Measurements from ENCODE around the gene FHIT. TPM values are rescaled to one million over a fixed set of nuclear protein-coding genes. Genes with fewer than 3 reads are reported as not detected.

The FHIT gene
- polyA plus RNA-seq, 1 donor: 35.8 TPM

GRCh38 chr3:59731943-59732342 lies 1519.3 kb downstream of the FHIT start:
- DNase-seq: no peak
- Histone ChIP-seq H3K27ac (ENCODE audit: low read length) (no peak overlapping the region), H3K27me3 (ENCODE audit: control insufficient read depth, insufficient read depth, low read length) (no peaks in the 10 kb centered on the region), H3K36me3 (ENCODE audit: control insufficient read depth, insufficient read depth, low read length) (no peaks in the 10 kb centered on the region), H3K9me3 (ENCODE audit: control insufficient read depth, low read depth, low read length) (no peaks in the 10 kb centered on the region), H3K4me1 (ENCODE audit: control insufficient read depth, insufficient read depth, low read length) (no peaks in the 10 kb centered on the region), H3K4me3 (ENCODE audit: low read length) (no peak overlapping the region)
- 100% methylated on average over 1 of the region's 5 CpGs for WGBS (ENCODE audit: insufficient coverage, low lambda C conversion rate)

- H3K27ac ChIP-seq (ENCODE audit: low read length): no peak overlapping the region
- no peak overlapping the region for H3K4me3 ChIP-seq (ENCODE audit: low read length)
- H3K27me3 ChIP-seq (ENCODE audit: control insufficient read depth, insufficient read depth, low read length): no peaks in the 10 kb centered on the region
- DNase-seq: no peak
- 89% methylated on average over 1 of the region's 4 CpGs for WGBS (ENCODE audit: insufficient coverage, low lambda C conversion rate)
- no peaks in the 10 kb centered on the region for H3K4me1 ChIP-seq (ENCODE audit: control insufficient read depth, insufficient read depth, low read length)
- H3K36me3 ChIP-seq (ENCODE audit: control insufficient read depth, insufficient read depth, low read length): no peaks in the 10 kb centered on the region
- H3K9me3 ChIP-seq (ENCODE audit: control insufficient read depth, low read depth, low read length): no peaks in the 10 kb centered on the region
Measured at GRCh38 chr3:59730591-59730990, 1520.7 kb downstream of the FHIT start.

DNA sequence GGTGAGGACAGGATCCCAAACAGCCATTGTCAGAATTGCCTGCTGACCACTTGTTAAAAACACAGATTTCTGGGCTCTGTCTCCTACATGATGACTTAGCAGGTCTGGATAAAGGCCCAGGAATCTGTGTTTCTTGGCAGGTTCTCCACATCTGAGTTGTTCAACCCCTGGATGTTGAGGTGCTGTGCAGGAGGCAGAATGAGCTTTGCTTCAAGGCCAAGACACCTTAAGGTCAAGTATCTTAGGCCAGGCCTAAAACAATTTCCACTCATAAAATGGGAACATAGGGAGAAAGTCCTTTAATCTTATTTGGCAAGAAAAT lies 1522.7 kb downstream of the FHIT start:
- no peaks in the 10 kb centered on the region for H3K36me3 ChIP-seq (ENCODE audit: control insufficient read depth, insufficient read depth, low read length)
- H3K4me1 ChIP-seq (ENCODE audit: control insufficient read depth, insufficient read depth, low read length): no peaks in the 10 kb centered on the region
- no peak overlapping the region for H3K4me3 ChIP-seq (ENCODE audit: low read length)
- no peak for DNase-seq
- H3K27ac ChIP-seq (ENCODE audit: low read length): no peak overlapping the region
- no peaks in the 10 kb centered on the region for H3K27me3 ChIP-seq (ENCODE audit: control insufficient read depth, insufficient read depth, low read length)
- H3K9me3 ChIP-seq (ENCODE audit: control insufficient read depth, low read depth, low read length): no peaks in the 10 kb centered on the region

DNA sequence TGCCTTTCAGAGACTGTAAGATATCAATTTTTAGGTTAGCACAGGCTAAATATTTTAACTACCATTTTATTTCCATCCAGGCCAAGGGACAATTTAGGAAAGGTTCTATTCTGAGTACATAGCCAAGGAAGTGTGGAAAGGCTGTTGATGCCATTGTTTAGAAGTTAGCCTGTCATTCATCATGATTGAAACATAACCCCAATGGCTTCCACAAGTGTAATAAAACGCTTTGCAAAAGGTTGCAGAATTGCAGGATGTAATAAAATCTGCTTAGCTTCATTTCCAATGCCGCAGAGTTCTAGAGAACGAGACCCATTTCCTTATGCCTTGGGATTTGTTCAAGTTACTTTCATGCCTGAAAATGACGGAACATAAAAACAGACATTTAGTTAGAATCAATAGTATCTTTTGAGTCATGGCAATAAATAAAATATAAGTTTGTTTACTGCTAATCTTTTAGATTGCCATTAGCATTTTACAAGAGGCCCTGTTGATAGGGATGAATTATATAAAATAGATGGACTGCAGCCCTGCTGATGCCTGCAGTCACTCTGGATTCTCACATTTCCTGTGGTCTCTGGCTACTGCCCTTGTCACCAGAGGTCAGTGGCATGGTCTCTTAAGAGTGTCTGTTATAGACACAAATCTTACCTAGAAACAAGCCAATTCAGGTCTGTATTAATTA lies 1523.2 kb downstream of the FHIT start:
- no peaks in the 10 kb centered on the region for H3K9me3 ChIP-seq (ENCODE audit: control insufficient read depth, low read depth, low read length)
- H3K27ac ChIP-seq (ENCODE audit: low read length): no peak overlapping the region
- DNase-seq: no peak
- no peaks in the 10 kb centered on the region for H3K36me3 ChIP-seq (ENCODE audit: control insufficient read depth, insufficient read depth, low read length)
- no peaks in the 10 kb centered on the region for H3K27me3 ChIP-seq (ENCODE audit: control insufficient read depth, insufficient read depth, low read length)
- 92% methylated on average over 3 of the region's 4 CpGs for WGBS (ENCODE audit: insufficient coverage, low lambda C conversion rate)
- H3K4me1 ChIP-seq (ENCODE audit: control insufficient read depth, insufficient read depth, low read length): no peaks in the 10 kb centered on the region
- H3K4me3 ChIP-seq (ENCODE audit: low read length): no peak overlapping the region

- Histone ChIP-seq H3K36me3 (ENCODE audit: control insufficient read depth, insufficient read depth, low read length) (no peaks in the 10 kb centered on the region), H3K27me3 (ENCODE audit: control insufficient read depth, insufficient read depth, low read length) (no peaks in the 10 kb centered on the region), H3K4me3 (ENCODE audit: low read length) (no peak overlapping the region), H3K27ac (ENCODE audit: low read length) (no peak overlapping the region), H3K4me1 (ENCODE audit: control insufficient read depth, insufficient read depth, low read length) (no peaks in the 10 kb centered on the region), H3K9me3 (ENCODE audit: control insufficient read depth, low read depth, low read length) (no peaks in the 10 kb centered on the region)
- no CpG with 5 or more reads among the region's 2 CpGs for WGBS (ENCODE audit: insufficient coverage, low lambda C conversion rate)
- DNase-seq: no peak
Measured at GRCh38 chr3:59726279-59726678, 1525.0 kb downstream of the FHIT start.

GRCh38 chr3:59717679-59718205 lies 1533.5 kb downstream of the FHIT start:
- no peak for DNase-seq
- Histone ChIP-seq H3K9me3 (ENCODE audit: control insufficient read depth, low read depth, low read length) (no peaks in the 10 kb centered on the region), H3K27me3 (ENCODE audit: control insufficient read depth, insufficient read depth, low read length) (no peaks in the 10 kb centered on the region), H3K4me1 (ENCODE audit: control insufficient read depth, insufficient read depth, low read length) (no peaks in the 10 kb centered on the region), H3K4me3 (ENCODE audit: low read length) (no peak overlapping the region), H3K36me3 (ENCODE audit: control insufficient read depth, insufficient read depth, low read length) (no peaks in the 10 kb centered on the region), H3K27ac (ENCODE audit: low read length) (no peak overlapping the region)
- 40% methylated on average over 1 of the region's 1 CpG for WGBS (ENCODE audit: insufficient coverage, low lambda C conversion rate)

GRCh38 chr3:59714066-59714465 lies 1537.2 kb downstream of the FHIT start:
- no peaks in the 10 kb centered on the region for H3K4me1 ChIP-seq (ENCODE audit: control insufficient read depth, insufficient read depth, low read length)
- no peak overlapping the region for H3K27ac ChIP-seq (ENCODE audit: low read length)
- no peaks in the 10 kb centered on the region for H3K9me3 ChIP-seq (ENCODE audit: control insufficient read depth, low read depth, low read length)
- WGBS (ENCODE audit: insufficient coverage, low lambda C conversion rate): no CpG with 5 or more reads among the region's 1 CpG
- no peak overlapping the region for H3K4me3 ChIP-seq (ENCODE audit: low read length)
- H3K27me3 ChIP-seq (ENCODE audit: control insufficient read depth, insufficient read depth, low read length): no peaks in the 10 kb centered on the region
- no peak for DNase-seq
- no peaks in the 10 kb centered on the region for H3K36me3 ChIP-seq (ENCODE audit: control insufficient read depth, insufficient read depth, low read length)

- H3K27ac ChIP-seq (ENCODE audit: low read length): no peak overlapping the region
- no peaks in the 10 kb centered on the region for H3K36me3 ChIP-seq (ENCODE audit: control insufficient read depth, insufficient read depth, low read length)
- H3K4me3 ChIP-seq (ENCODE audit: low read length): no peak overlapping the region
- H3K27me3 ChIP-seq (ENCODE audit: control insufficient read depth, insufficient read depth, low read length): no peaks in the 10 kb centered on the region
- 100% methylated on average over 1 of the region's 1 CpG for WGBS (ENCODE audit: insufficient coverage, low lambda C conversion rate)
- DNase-seq: no peak
- H3K4me1 ChIP-seq (ENCODE audit: control insufficient read depth, insufficient read depth, low read length): no peaks in the 10 kb centered on the region
- H3K9me3 ChIP-seq (ENCODE audit: control insufficient read depth, low read depth, low read length): no peaks in the 10 kb centered on the region
Measured at GRCh38 chr3:59710554-59710953, 1540.7 kb downstream of the FHIT start.

DNA sequence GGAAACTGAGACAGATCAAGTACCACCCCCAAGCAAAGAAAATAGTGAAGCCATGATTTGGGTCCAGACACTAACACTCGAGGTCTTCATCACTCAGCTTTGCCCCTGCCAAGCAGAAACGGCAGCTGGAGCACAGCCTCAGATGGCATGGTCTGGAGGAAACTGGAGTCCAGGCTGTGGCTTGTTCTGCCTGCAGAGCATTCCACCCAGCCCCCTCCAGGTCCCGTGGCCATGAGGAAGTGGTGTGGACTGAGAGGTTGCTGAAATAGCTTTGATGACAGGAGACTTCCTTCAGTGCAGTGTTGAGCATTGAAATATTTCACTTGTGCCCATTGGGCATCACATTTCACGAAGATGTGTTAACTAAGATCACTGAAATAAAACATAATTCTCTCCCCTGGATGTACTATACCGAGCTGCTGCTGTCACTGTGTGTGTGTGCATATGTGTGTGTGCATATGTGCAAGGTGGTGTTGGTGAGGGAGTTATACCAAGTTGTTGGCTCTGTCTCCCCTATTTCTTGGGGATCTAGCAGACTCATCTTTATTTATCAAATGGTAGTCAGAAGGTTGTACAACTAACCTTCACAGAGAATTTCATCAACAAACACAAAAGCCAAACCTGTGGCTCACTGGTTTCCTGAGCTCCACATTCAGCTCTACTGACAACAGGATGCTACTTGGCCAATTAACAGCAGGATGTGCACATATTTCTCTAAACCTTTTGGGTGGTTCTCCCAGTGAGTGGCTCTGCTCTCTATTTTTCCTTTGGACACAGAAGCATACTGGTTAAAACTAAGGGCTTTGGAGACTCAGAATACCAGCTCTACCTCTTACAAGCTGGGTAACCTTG lies 1541.3 kb downstream of the FHIT start:
- Histone ChIP-seq H3K4me1 (ENCODE audit: control insufficient read depth, insufficient read depth, low read length) (no peaks in the 10 kb centered on the region), H3K36me3 (ENCODE audit: control insufficient read depth, insufficient read depth, low read length) (no peaks in the 10 kb centered on the region), H3K27me3 (ENCODE audit: control insufficient read depth, insufficient read depth, low read length) (no peaks in the 10 kb centered on the region), H3K4me3 (ENCODE audit: low read length) (no peak overlapping the region), H3K9me3 (ENCODE audit: control insufficient read depth, low read depth, low read length) (no peaks in the 10 kb centered on the region), H3K27ac (ENCODE audit: low read length) (no peak overlapping the region)
- no CpG with 5 or more reads among the region's 5 CpGs for WGBS (ENCODE audit: insufficient coverage, low lambda C conversion rate)
- no peak for DNase-seq

GRCh38 chr3:59708202-59708601 lies 1543.0 kb downstream of the FHIT start:
- H3K4me3 ChIP-seq (ENCODE audit: low read length): no peak overlapping the region
- H3K9me3 ChIP-seq (ENCODE audit: control insufficient read depth, low read depth, low read length): no peaks in the 10 kb centered on the region
- peaks cover 3% of the 10 kb centered on the region for H3K27me3 ChIP-seq (ENCODE audit: control insufficient read depth, insufficient read depth, low read length)
- DNase-seq: no peak
- H3K36me3 ChIP-seq (ENCODE audit: control insufficient read depth, insufficient read depth, low read length): no peaks in the 10 kb centered on the region
- H3K27ac ChIP-seq (ENCODE audit: low read length): no peak overlapping the region
- WGBS (ENCODE audit: insufficient coverage, low lambda C conversion rate): 80% methylated on average over 1 of the region's 3 CpGs
- H3K4me1 ChIP-seq (ENCODE audit: control insufficient read depth, insufficient read depth, low read length): no peaks in the 10 kb centered on the region

All from large intestine (tissue), 3 donors.